Activated naive CD4-positive, alpha-beta T cell treated with anti-CD3 and anti-CD28 coated beads for 36 hours (primary cell): ENCODE data around the gene SLC52A1. TPM values are rescaled to one million over a fixed set of nuclear protein-coding genes. Genes with fewer than 3 reads are reported as not detected.

Source experiments
- CTCF ChIA-PET: fragments of 350-600 bp; sonication (Branson Sonifier 250); formaldehyde crosslinking; loops from one replicate; lab custom pipeline; 2021; ENCODE audit warnings: antibody characterized with exemption; lab: Charles Lee
- DNase-seq: peaks from one replicate; pipeline ENCODE4 v3.0.0-alpha.2; 2020
- H3K27ac Mint-ChIP-seq: one replicate; pipeline ENCODE4 v1.8.0; 2021; ENCODE audit warnings: mild to moderate bottlenecking, mixed read lengths
- H3K27me3 Mint-ChIP-seq: one replicate; pipeline ENCODE4 v1.8.0; 2021; ENCODE audit warnings: low read depth, mixed read lengths
- H3K36me3 Mint-ChIP-seq: one replicate; pipeline ENCODE4 v1.8.0; 2021; ENCODE audit warnings: low read depth, mixed read lengths
- H3K4me1 Mint-ChIP-seq: one replicate; pipeline ENCODE4 v1.8.0; 2021; ENCODE audit warnings: low read depth, mixed read lengths
- H3K4me3 Mint-ChIP-seq: one replicate; pipeline ENCODE4 v1.8.0; 2021; ENCODE audit warnings: mild to moderate bottlenecking, moderate library complexity, mixed read lengths
- H3K9me3 Mint-ChIP-seq: one replicate; pipeline ENCODE4 v1.8.0; 2021; ENCODE audit warnings: mixed read lengths
- intact Hi-C: fragments of 100-400 bp; cut with micrococcal nuclease; formaldehyde crosslinking; loops from one replicate; pipeline ENCODE4 v1.15.1; 2023
- total RNA-seq, 2 experiments: library from RNA; stranded (reverse); gene quantifications; one replicate each; pipeline ENCODE4 v1.2.3, GENCODE V29; 2021

Gene SLC52A1
- total RNA-seq, 2 experiments from 2014 or later = 0.12 to 0.19 TPM

DNA sequence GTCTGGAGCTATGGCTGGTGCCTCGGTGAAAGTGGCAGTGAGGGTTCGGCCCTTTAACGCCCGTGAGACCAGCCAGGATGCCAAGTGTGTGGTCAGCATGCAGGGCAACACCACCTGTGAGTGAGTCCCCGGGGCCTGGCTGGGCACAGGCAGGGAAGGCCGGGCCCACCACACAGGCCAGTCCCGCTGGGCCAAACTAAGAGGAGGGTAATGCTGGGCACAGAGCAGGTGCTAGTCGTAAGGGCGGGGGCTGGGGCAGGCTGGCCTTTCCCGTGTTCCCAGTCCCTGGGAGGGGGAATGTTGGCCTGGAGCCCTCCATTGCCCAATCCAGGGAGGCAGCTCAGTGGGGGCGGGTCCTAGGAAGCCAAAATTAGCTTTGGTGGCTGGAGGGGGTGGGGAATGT lies 35.0 kb downstream of the SLC52A1 start:
- peaks cover 27% of the 10 kb centered on the region for H3K36me3 Mint-ChIP-seq
- intact Hi-C loops = no loop called here
- peaks cover 18% of the 10 kb centered on the region for H3K4me1 Mint-ChIP-seq
- H3K27me3 Mint-ChIP-seq = no peaks in the 10 kb centered on the region
- no peak for DNase-seq
- no peaks in the 10 kb centered on the region for H3K9me3 Mint-ChIP-seq
- no peak overlapping the region for H3K27ac Mint-ChIP-seq
- CTCF ChIA-PET = no interaction called here
- no peak overlapping the region for H3K4me3 Mint-ChIP-seq

- peak overlapping the region; percentile 83 for H3K4me3 Mint-ChIP-seq
- intact Hi-C loops = loop anchor here (5.0 kb wide), 1 partner anchor 113 kb away; the partner anchor contains the start of gene ZNF232
- H3K4me1 Mint-ChIP-seq = peaks cover 18% of the 10 kb centered on the region
- no peak for DNase-seq
- H3K27ac Mint-ChIP-seq = peak overlapping the region; percentile 39
- no peaks in the 10 kb centered on the region for H3K9me3 Mint-ChIP-seq
- CTCF ChIA-PET = interaction anchor here (0.6 kb wide), 1 partner anchor 761 kb away, joined by 3 read pairs; no protein-coding TSS in a partner anchor
- H3K36me3 Mint-ChIP-seq = peaks cover 20% of the 10 kb centered on the region
- H3K27me3 Mint-ChIP-seq = no peaks in the 10 kb centered on the region
These were observed 35.7 kb downstream of the SLC52A1 start for GRCh38 chr17:4999430-5000093.

- CTCF ChIA-PET = interaction anchor here (0.6 to 1.2 kb wide), 3 partner anchors 9 to 760 kb away, joined by 3 to 5 read pairs (median 3); no protein-coding TSS in a partner anchor
- Mint-ChIP-seq H3K27ac (peak overlapping the region; percentile 39), H3K4me3 (peak overlapping the region; percentile 83), H3K4me1 (peaks cover 18% of the 10 kb centered on the region), H3K9me3 (no peaks in the 10 kb centered on the region), H3K36me3 (peaks cover 14% of the 10 kb centered on the region), H3K27me3 (no peaks in the 10 kb centered on the region)
- DNase-seq = peak; percentile 53
- intact Hi-C loops = loop anchor here (5.0 kb wide), 1 partner anchor 113 kb away; the partner anchor contains the start of gene ZNF232
These were observed 36.3 kb downstream of the SLC52A1 start for GRCh38 chr17:4998732-4999429.

GRCh38 chr17:4998027-4998731 lies 37.0 kb downstream of the SLC52A1 start:
- no peaks in the 10 kb centered on the region for H3K9me3 Mint-ChIP-seq
- H3K36me3 Mint-ChIP-seq = peaks cover 7% of the 10 kb centered on the region
- no peaks in the 10 kb centered on the region for H3K27me3 Mint-ChIP-seq
- H3K4me3 Mint-ChIP-seq = peak overlapping the region; percentile 83
- CTCF ChIA-PET = interaction anchor here (0.6 to 1.9 kb wide), 3 partner anchors 8 to 89 kb away, joined by 3 to 6 read pairs (median 5); partner anchors contain the start of gene CAMTA2
- peaks cover 18% of the 10 kb centered on the region for H3K4me1 Mint-ChIP-seq
- intact Hi-C loops = loop anchor here (5.0 kb wide), 1 partner anchor 114 kb away; the partner anchor contains the start of gene ZNF232
- no peak overlapping the region for H3K27ac Mint-ChIP-seq
- no peak for DNase-seq

DNA sequence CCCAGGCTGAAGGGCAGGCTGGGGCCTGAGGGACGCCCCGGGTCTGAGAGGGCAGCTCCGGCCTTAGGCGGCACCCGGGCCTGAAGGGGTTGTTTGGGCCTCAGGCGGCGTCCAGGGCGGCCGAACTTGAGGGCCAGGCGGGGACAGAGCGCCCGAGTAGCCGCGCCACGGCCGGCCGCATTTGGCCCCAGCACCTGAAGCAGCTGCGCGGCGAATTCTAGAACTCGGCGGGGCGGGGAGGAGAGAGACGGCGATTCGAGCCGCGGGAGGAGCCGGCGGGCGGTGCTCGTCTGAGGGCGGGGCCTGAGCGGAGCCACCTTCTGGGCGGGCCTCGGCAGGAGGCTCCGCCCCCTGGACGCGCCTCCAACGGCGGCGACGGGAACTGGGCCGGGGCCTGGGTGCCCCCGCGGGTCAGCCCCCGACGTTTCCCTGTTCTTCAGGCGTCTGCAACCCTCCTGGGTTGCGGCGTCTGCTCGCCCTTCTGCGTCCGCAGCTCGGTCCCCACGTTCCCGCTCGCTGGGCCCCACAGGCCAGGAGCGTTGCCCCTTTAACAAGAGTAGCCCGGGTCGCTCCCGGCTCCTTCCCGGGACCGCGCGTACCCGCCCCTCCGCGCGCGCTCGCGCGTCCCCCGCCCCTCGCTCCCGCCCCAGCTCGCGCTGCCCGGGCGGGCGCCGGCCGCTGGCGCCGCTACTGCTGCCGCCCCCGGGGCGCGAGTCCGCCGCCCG lies 37.8 kb downstream of the SLC52A1 start, which contains the start of the genes INCA1 and KIF1C:
TSS of gene INCA1 (minus strand) at position 221 of the 725 bp plus-strand sequence. CDS start 3,085 bp downstream, outside the sequence.
TSS of gene KIF1C (plus strand) at position 649 of the 725 bp plus-strand sequence. CDS start 2,297 bp downstream, outside the sequence.
- H3K36me3 Mint-ChIP-seq = peaks cover 7% of the 10 kb centered on the region
- peaks cover 18% of the 10 kb centered on the region for H3K4me1 Mint-ChIP-seq
- H3K27me3 Mint-ChIP-seq = no peaks in the 10 kb centered on the region
- DNase-seq = peak; percentile 93
- peak within 1 kb of the TSS; percentile 53 for H3K27ac Mint-ChIP-seq
- no peaks in the 10 kb centered on the region for H3K9me3 Mint-ChIP-seq
- intact Hi-C loops = loop anchor here (1.0 to 5.0 kb wide), 5 partner anchors 30 to 115 kb away; partner anchors contain the start of genes PFN1, RNF167, SLC25A11 and SPAG7
- CTCF ChIA-PET = interaction anchor here (1.2 to 1.9 kb wide), 2 partner anchors 11 to 88 kb away, joined by 5 to 6 read pairs; partner anchors contain the start of gene CAMTA2
- H3K4me3 Mint-ChIP-seq = peak within 1 kb of the TSS; percentile 83

DNA sequence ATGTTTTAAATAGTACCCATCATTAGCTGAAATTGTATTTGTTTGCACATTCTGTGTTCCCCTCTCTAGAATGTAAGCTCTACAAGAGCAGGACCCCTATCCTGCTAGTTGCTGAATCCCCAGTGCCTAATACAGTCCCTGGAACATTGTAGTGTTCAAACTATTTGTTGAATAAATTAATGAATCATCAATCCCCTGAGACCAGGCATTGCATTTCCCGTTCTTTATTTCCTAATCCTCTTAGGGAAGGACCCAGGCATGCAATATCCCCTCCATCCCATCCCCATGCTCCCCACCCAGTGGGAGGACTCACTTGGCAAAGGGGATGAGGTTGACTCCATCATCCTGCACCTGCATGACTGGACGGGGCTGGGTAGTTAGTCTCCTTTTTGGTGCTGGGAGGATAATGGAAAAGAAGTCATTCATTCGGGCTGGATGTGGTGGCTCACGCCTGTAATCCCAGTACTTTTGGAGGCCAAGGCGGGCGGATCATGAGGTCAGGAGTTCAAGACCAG lies 41.1 kb downstream of the SLC52A1 start:
- DNase-seq = no peak
- intact Hi-C loops = no loop called here
- Mint-ChIP-seq H3K36me3 (no peaks in the 10 kb centered on the region), H3K27ac (no peak overlapping the region), H3K27me3 (no peaks in the 10 kb centered on the region), H3K4me3 (no peak overlapping the region), H3K9me3 (no peaks in the 10 kb centered on the region), H3K4me1 (peaks cover 20% of the 10 kb centered on the region)
- CTCF ChIA-PET = interaction anchor here (0.7 kb wide), 1 partner anchor 12 kb away, joined by 3 read pairs; no protein-coding TSS in a partner anchor

GRCh38 chr17:4987767-4988567 lies 47.3 kb downstream of the SLC52A1 start:
- CTCF ChIA-PET = interaction anchor here (0.6 to 2.0 kb wide), 7 partner anchors 10 to 250 kb away, joined by 3 to 6 read pairs (median 4); partner anchors contain the start of genes CHRNE, INCA1, KIF1C and SPAG7
- peak overlapping the region; percentile 88 for H3K4me3 Mint-ChIP-seq

GRCh38 chr17:4986951-4987766 lies 48.1 kb downstream of the SLC52A1 start, which contains the start of gene CAMTA2:
CAMTA2 (minus strand) TSS chr17:4987675; CDS start chr17:4986222, 1,453 bp downstream.
- intact Hi-C loops = loop anchor here (1.0 kb wide), 2 partner anchors 20 to 47 kb away; partner anchors contain the start of genes RNF167, SLC25A11 and SPAG7
- Mint-ChIP-seq H3K4me1 (peaks cover 29% of the 10 kb centered on the region), H3K9me3 (no peaks in the 10 kb centered on the region), H3K4me3 (peak within 1 kb of the TSS; percentile 88), H3K27me3 (no peaks in the 10 kb centered on the region), H3K27ac (peak within 1 kb of the TSS; percentile 92), H3K36me3 (peaks cover 6% of the 10 kb centered on the region)
- peak; percentile 87 for DNase-seq
- CTCF ChIA-PET = interaction anchor here (0.6 to 1.8 kb wide), 8 partner anchors 10 to 251 kb away, joined by 3 to 7 read pairs (median 4); partner anchors contain the start of genes INCA1, KIF1C and SPAG7

More at GRCh38 chr17:4987767-4988567, 47.3 kb downstream of the SLC52A1 start:
- peak overlapping the region; percentile 92 for H3K27ac Mint-ChIP-seq
- peaks cover 29% of the 10 kb centered on the region for H3K4me1 Mint-ChIP-seq
- peaks cover 3% of the 10 kb centered on the region for H3K36me3 Mint-ChIP-seq
- no peaks in the 10 kb centered on the region for H3K9me3 Mint-ChIP-seq
- no peak for DNase-seq
- intact Hi-C loops = loop anchor here (1.0 kb wide), 4 partner anchors 21 to 79 kb away; partner anchors contain the start of genes RNF167, SLC25A11 and SPAG7
- no peaks in the 10 kb centered on the region for H3K27me3 Mint-ChIP-seq

- H3K9me3 Mint-ChIP-seq = no peaks in the 10 kb centered on the region
- no peak for DNase-seq
- H3K4me1 Mint-ChIP-seq = peaks cover 30% of the 10 kb centered on the region
- H3K27ac Mint-ChIP-seq = peak overlapping the region; percentile 86
- peak overlapping the region; percentile 88 for H3K4me3 Mint-ChIP-seq
- CTCF ChIA-PET = interaction anchor here (1.3 to 1.8 kb wide), 6 partner anchors 11 to 81 kb away, joined by 3 to 7 read pairs (median 5); partner anchors contain the start of genes INCA1 and KIF1C
- intact Hi-C loops = no loop called here
- peaks cover 8% of the 10 kb centered on the region for H3K36me3 Mint-ChIP-seq
- no peaks in the 10 kb centered on the region for H3K27me3 Mint-ChIP-seq
These were observed 48.8 kb downstream of the SLC52A1 start for GRCh38 chr17:4986403-4986802.
